Neural progenitor cell (in vitro differentiated cells): ENCODE measurements around the gene SLC25A29.

Experiments
- EZH2 ChIP-seq: fragments of 200-600 bp; sonication (generic); IDR thresholded peaks from 2 replicates; pipeline ENCODE4 v1.6.1; 2017; ENCODE audit warnings: antibody characterized with exemption, mild to moderate bottlenecking, moderate library complexity
- TF ChIP-seq, protein P1 (sequence below): fragments of 200-600 bp; sonication (generic); IDR thresholded peaks from 2 replicates; pipeline ENCODE4 v1.5.1; 2017; ENCODE audit warnings: antibody characterized with exemption, mild to moderate bottlenecking

DNA sequence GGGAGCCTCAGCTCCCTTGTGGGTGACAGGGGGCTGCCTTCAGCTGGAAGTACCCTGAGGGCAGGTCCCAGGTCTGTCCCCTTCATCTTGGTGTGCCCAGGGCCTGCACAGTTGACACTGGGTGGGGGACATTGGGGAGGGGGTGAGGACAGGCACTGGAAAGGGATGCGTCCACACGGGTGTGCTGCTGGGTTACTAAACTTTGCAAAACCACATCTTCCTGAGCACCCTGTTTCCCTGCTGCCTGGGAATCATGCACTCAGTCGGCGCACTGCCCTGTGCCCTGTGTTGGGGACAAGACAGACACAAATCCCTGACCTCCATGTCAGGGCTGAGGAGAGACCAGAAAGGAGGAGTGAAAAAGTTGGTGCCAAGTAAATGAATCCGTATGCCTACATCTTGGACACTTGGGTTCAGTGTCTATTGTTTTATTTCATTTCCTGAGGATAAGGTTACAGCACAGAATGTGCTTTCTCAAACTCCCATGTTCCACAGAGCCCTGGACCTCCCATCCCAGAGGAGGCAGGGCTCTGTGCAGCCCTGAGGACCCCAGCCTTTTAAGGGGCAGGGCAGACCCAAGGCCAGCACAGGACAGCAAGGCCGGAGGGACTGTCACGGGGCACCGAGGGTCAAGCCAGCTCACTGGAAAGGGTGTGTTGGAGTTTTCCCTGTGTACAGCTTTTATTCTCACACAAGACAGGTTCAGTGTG, 2.9 kb upstream of the SLC25A29 start:
- TF ChIP-seq, protein P1, sequence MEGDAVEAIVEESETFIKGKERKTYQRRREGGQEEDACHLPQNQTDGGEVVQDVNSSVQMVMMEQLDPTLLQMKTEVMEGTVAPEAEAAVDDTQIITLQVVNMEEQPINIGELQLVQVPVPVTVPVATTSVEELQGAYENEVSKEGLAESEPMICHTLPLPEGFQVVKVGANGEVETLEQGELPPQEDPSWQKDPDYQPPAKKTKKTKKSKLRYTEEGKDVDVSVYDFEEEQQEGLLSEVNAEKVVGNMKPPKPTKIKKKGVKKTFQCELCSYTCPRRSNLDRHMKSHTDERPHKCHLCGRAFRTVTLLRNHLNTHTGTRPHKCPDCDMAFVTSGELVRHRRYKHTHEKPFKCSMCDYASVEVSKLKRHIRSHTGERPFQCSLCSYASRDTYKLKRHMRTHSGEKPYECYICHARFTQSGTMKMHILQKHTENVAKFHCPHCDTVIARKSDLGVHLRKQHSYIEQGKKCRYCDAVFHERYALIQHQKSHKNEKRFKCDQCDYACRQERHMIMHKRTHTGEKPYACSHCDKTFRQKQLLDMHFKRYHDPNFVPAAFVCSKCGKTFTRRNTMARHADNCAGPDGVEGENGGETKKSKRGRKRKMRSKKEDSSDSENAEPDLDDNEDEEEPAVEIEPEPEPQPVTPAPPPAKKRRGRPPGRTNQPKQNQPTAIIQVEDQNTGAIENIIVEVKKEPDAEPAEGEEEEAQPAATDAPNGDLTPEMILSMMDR = no peak
- no peak for TF ChIP-seq EZH2
